Measurements from ENCODE around the gene ADCY10. TPM values are rescaled to one million over a fixed set of nuclear protein-coding genes. Genes with fewer than 3 reads are reported as not detected.
"Not testable (repeated sequence)": the region's sequence is repeated elsewhere in the genome, so short reads cannot be mapped to it uniquely, and the experiment has no call there.

Gene ADCY10
- total and polyA plus RNA-seq, 2 experiments from 2014 or later, result 0.93 to 1.5 TPM

- H3K9me2 ChIP-seq (replicated peaks; ENCODE audit: insufficient read depth), result no peaks in the 10 kb centered on the region
- H3K4me1 ChIP-seq (ENCODE audit: insufficient read depth), result peaks cover 4% of the 10 kb centered on the region
- no peaks in the 10 kb centered on the region for H3K79me2 ChIP-seq
- H4K20me1 ChIP-seq (ENCODE audit: insufficient read depth, poor library complexity, severe bottlenecking), result no peaks in the 10 kb centered on the region
- TF ChIP-seq EZH2phosphoT487 (IDR thresholded peaks at IDR 0.05; ENCODE audit: low read depth, severe bottlenecking, unreplicated experiment) (no peak), EZH2 (IDR thresholded peaks at IDR 0.05; ENCODE audit: borderline replicate concordance) (no peak), CTCF (IDR thresholded peaks at IDR 0.05; ENCODE audit: poor library complexity) (no peak)
- H3K27me3 ChIP-seq, result no peaks in the 10 kb centered on the region
- no peak overlapping the region for H3K4me3 ChIP-seq
- no peak overlapping the region for H3K27ac ChIP-seq
- H2AFZ ChIP-seq, result no peak overlapping the region
- 91% methylated on average over 1 of the region's 1 CpG for WGBS (ENCODE audit: low lambda C conversion rate, missing lambda C conversion rate)
- no peaks in the 10 kb centered on the region for H3K36me3 ChIP-seq (replicated peaks; ENCODE audit: insufficient read depth, low read depth)
- H3K9me3 ChIP-seq (ENCODE audit: low read depth), result peaks cover 6% of the 10 kb centered on the region
- no peak for DNase-seq (ENCODE audit: low spot score)
- no peak overlapping the region for H3K4me2 ChIP-seq
These were observed 98.3 kb downstream of the ADCY10 start for GRCh38 chr1:167815650-167816049.

- no peaks in the 10 kb centered on the region for H4K20me1 ChIP-seq (ENCODE audit: insufficient read depth, poor library complexity, severe bottlenecking)
- peaks cover 6% of the 10 kb centered on the region for H3K9me3 ChIP-seq (ENCODE audit: low read depth)
- no peak overlapping the region for H2AFZ ChIP-seq
- H3K9me2 ChIP-seq (replicated peaks; ENCODE audit: insufficient read depth), result no peaks in the 10 kb centered on the region
- H3K79me2 ChIP-seq, result no peaks in the 10 kb centered on the region
- H3K4me1 ChIP-seq (ENCODE audit: insufficient read depth), result peaks cover 4% of the 10 kb centered on the region
- no peak for DNase-seq (ENCODE audit: low spot score)
- H3K36me3 ChIP-seq (replicated peaks; ENCODE audit: insufficient read depth, low read depth), result no peaks in the 10 kb centered on the region
- TF ChIP-seq CTCF (IDR thresholded peaks at IDR 0.05; ENCODE audit: poor library complexity) (no peak), EZH2 (IDR thresholded peaks at IDR 0.05; ENCODE audit: borderline replicate concordance) (no peak), EZH2phosphoT487 (IDR thresholded peaks at IDR 0.05; ENCODE audit: low read depth, severe bottlenecking, unreplicated experiment) (no peak)
- no peak overlapping the region for H3K4me2 ChIP-seq
- no peaks in the 10 kb centered on the region for H3K27me3 ChIP-seq
- no peak overlapping the region for H3K27ac ChIP-seq
- no peak overlapping the region for H3K4me3 ChIP-seq
These were observed 101.0 kb downstream of the ADCY10 start for GRCh38 chr1:167812972-167813371.

GRCh38 chr1:167808690-167809089, 105.2 kb downstream of the ADCY10 start:
- no peaks in the 10 kb centered on the region for H4K20me1 ChIP-seq (ENCODE audit: insufficient read depth, poor library complexity, severe bottlenecking)
- 80% methylated on average over 3 of the region's 3 CpGs for WGBS (ENCODE audit: low lambda C conversion rate, missing lambda C conversion rate)
- H3K9me3 ChIP-seq (ENCODE audit: low read depth), result peaks cover 6% of the 10 kb centered on the region
- no peaks in the 10 kb centered on the region for H3K9me2 ChIP-seq (replicated peaks; ENCODE audit: insufficient read depth)
- DNase-seq (ENCODE audit: low spot score), result no peak
- H3K36me3 ChIP-seq (replicated peaks; ENCODE audit: insufficient read depth, low read depth), result no peaks in the 10 kb centered on the region
- H3K27me3 ChIP-seq, result no peaks in the 10 kb centered on the region
- TF ChIP-seq CTCF (IDR thresholded peaks at IDR 0.05; ENCODE audit: poor library complexity) (no peak), EZH2 (IDR thresholded peaks at IDR 0.05; ENCODE audit: borderline replicate concordance) (no peak), EZH2phosphoT487 (IDR thresholded peaks at IDR 0.05; ENCODE audit: low read depth, severe bottlenecking, unreplicated experiment) (no peak)
- H2AFZ ChIP-seq, result no peak overlapping the region
- no peaks in the 10 kb centered on the region for H3K79me2 ChIP-seq
- H3K4me2 ChIP-seq, result no peak overlapping the region
- H3K27ac ChIP-seq, result no peak overlapping the region
- peaks cover 14% of the 10 kb centered on the region for H3K4me1 ChIP-seq (ENCODE audit: insufficient read depth)
- H3K4me3 ChIP-seq, result no peak overlapping the region

- DNase-seq (ENCODE audit: low spot score), result no peak
- Histone ChIP-seq H3K27me3 (no peaks in the 10 kb centered on the region), H4K20me1 (ENCODE audit: insufficient read depth, poor library complexity, severe bottlenecking) (no peaks in the 10 kb centered on the region), H3K9me2 (replicated peaks; ENCODE audit: insufficient read depth) (no peaks in the 10 kb centered on the region), H3K4me3 (no peak overlapping the region), H3K27ac (no peak overlapping the region), H3K79me2 (no peaks in the 10 kb centered on the region), H3K9me3 (ENCODE audit: low read depth) (peaks cover 6% of the 10 kb centered on the region), H3K36me3 (replicated peaks; ENCODE audit: insufficient read depth, low read depth) (no peaks in the 10 kb centered on the region), H3K4me2 (no peak overlapping the region), H2AFZ (no peak overlapping the region), H3K4me1 (ENCODE audit: insufficient read depth) (peaks cover 14% of the 10 kb centered on the region)
- 73% methylated on average over 3 of the region's 3 CpGs for WGBS (ENCODE audit: low lambda C conversion rate, missing lambda C conversion rate)
- TF ChIP-seq CTCF (IDR thresholded peaks at IDR 0.05; ENCODE audit: poor library complexity) (no peak), EZH2 (IDR thresholded peaks at IDR 0.05; ENCODE audit: borderline replicate concordance) (no peak), EZH2phosphoT487 (IDR thresholded peaks at IDR 0.05; ENCODE audit: low read depth, severe bottlenecking, unreplicated experiment) (no peak)
These were observed 105.8 kb downstream of the ADCY10 start for GRCh38 chr1:167808104-167808503.

- H3K27ac ChIP-seq; H3K9me3 ChIP-seq (ENCODE audit: low read depth); H3K9me2 ChIP-seq (replicated peaks; ENCODE audit: insufficient read depth); H4K20me1 ChIP-seq (ENCODE audit: insufficient read depth, poor library complexity, severe bottlenecking); H3K27me3 ChIP-seq; H3K4me2 ChIP-seq; H3K36me3 ChIP-seq (replicated peaks; ENCODE audit: insufficient read depth, low read depth); DNase-seq (ENCODE audit: low spot score); H2AFZ ChIP-seq; H3K79me2 ChIP-seq; H3K4me3 ChIP-seq: not testable (repeated sequence)
- peaks cover 14% of the 10 kb centered on the region for H3K4me1 ChIP-seq (ENCODE audit: insufficient read depth)
- 98% methylated on average over 11 of the region's 12 CpGs for WGBS (ENCODE audit: low lambda C conversion rate, missing lambda C conversion rate)
These were observed 107.3 kb downstream of the ADCY10 start for GRCh38 chr1:167806676-167807075.

Measured in hepatocyte (in vitro differentiated cells).